MM.1S (cell line): ENCODE data around the gene PIGC.

ENCODE experiments used
- DNase-seq: peaks from one replicate; pipeline ENCODE4 v3.0.0-alpha.2; 2015
- H2AFZ ChIP-seq: fragments of 300-600 bp; sonication (generic); 2 replicates; pipeline ENCODE4 v1.6.0; 2016; ENCODE audit warnings: antibody characterized with exemption, low read length
- H3F3A ChIP-seq: fragments of 300-600 bp; sonication (generic); 2 replicates; pipeline ENCODE4 v1.6.1; 2016; ENCODE audit warnings: mild to moderate bottlenecking, antibody characterized with exemption, low read length, moderate library complexity, mixed read lengths; ENCODE audit not compliant: insufficient read depth
- H3K27ac ChIP-seq: fragments of 300-600 bp; sonication (generic); 2 replicates; pipeline ENCODE4 v1.5.1; 2016; ENCODE audit warnings: mild to moderate bottlenecking, low read length
- H3K27me3 ChIP-seq: fragments of 300-600 bp; sonication (generic); replicated peaks from 2 replicates; pipeline ENCODE4 v1.6.0; 2016; ENCODE audit warnings: low read length; ENCODE audit not compliant: insufficient read depth
- H3K36me3 ChIP-seq: fragments of 300-600 bp; sonication (generic); replicated peaks from 2 replicates; pipeline ENCODE4 v1.6.1; 2016; ENCODE audit warnings: mild to moderate bottlenecking, low read length, mixed read lengths; ENCODE audit not compliant: insufficient read depth
- H3K4me1 ChIP-seq: fragments of 300-600 bp; sonication (generic); 2 replicates; pipeline ENCODE4 v1.6.1; 2016; ENCODE audit warnings: low read length, mixed read lengths
- H3K4me2 ChIP-seq: fragments of 300-600 bp; sonication (generic); 2 replicates; pipeline ENCODE4 v1.6.0; 2016; ENCODE audit warnings: low read depth, low read length
- H3K4me3 ChIP-seq: fragments of 300-600 bp; sonication (generic); 2 replicates; pipeline ENCODE4 v1.5.1; 2016; ENCODE audit warnings: low read length, mixed read lengths
- H3K79me2 ChIP-seq: fragments of 300-600 bp; sonication (generic); 2 replicates; pipeline ENCODE4 v1.6.1; 2016; ENCODE audit warnings: mixed run types, low read length, mixed read lengths
- H3K9ac ChIP-seq: fragments of 300-600 bp; sonication (generic); 2 replicates; pipeline ENCODE4 v1.6.1; 2016; ENCODE audit warnings: low read length, mixed read lengths
- H3K9me2 ChIP-seq: fragments of 300-600 bp; sonication (generic); replicated peaks from 2 replicates; pipeline ENCODE4 v1.6.1; 2016; ENCODE audit warnings: mild to moderate bottlenecking, low read length, mixed read lengths; ENCODE audit not compliant: insufficient read depth
- H3K9me3 ChIP-seq: fragments of 300-600 bp; sonication (generic); replicated peaks from 2 replicates; pipeline ENCODE4 v1.6.1; 2016; ENCODE audit warnings: mild to moderate bottlenecking, low read length, mixed read lengths; ENCODE audit not compliant: insufficient read depth
- H4K20me1 ChIP-seq: fragments of 300-600 bp; sonication (generic); 2 replicates; pipeline ENCODE4 v1.6.1; 2016; ENCODE audit warnings: mild to moderate bottlenecking, low read length, moderate library complexity, mixed read lengths; ENCODE audit not compliant: insufficient read depth
- CTCF ChIP-seq: fragments of 300-600 bp; sonication (generic); IDR thresholded peaks from 2 replicates; pipeline ENCODE4 v1.5.1; 2016; ENCODE audit warnings: antibody characterized with exemption, low read length, mixed read lengths
- EZH2 ChIP-seq: fragments of 300-600 bp; sonication (generic); optimal IDR thresholded peaks from 2 replicates; pipeline ENCODE3; 2017; ENCODE audit warnings: low read depth, mild to moderate bottlenecking, antibody characterized with exemption, low read length, mixed read lengths
- EZH2phosphoT487 ChIP-seq: fragments of 300-600 bp; sonication (generic); IDR thresholded peaks from 2 replicates; pipeline ENCODE4 v1.6.1; 2018; ENCODE audit warnings: antibody characterized with exemption, low read length

PIGC gene

GRCh38 chr1:172404121-172404520, 39.7 kb downstream of the PIGC start:
- Histone ChIP-seq H3K4me2 (no peak overlapping the region), H3K4me3 (no peak overlapping the region), H4K20me1 (no peaks in the 10 kb centered on the region), H3K27me3 (peaks cover 4% of the 10 kb centered on the region; the same call in 1 of the 2 replicates), H3K4me1 (no peaks in the 10 kb centered on the region), H3K27ac (no peak overlapping the region), H3K36me3 (no peaks in the 10 kb centered on the region), H2AFZ (no peak overlapping the region), H3K9ac (no peak overlapping the region), H3K9me3 (no peaks in the 10 kb centered on the region), H3F3A (no peaks in the 10 kb centered on the region), H3K79me2 (no peaks in the 10 kb centered on the region), H3K9me2 (no peaks in the 10 kb centered on the region)
- TF ChIP-seq CTCF (no peak), EZH2 (no peak), EZH2phosphoT487 (no peak)
- no peak for DNase-seq

- Histone ChIP-seq H4K20me1 (no peaks in the 10 kb centered on the region), H3K9ac (no peak overlapping the region), H3K27me3 (peaks cover 13% of the 10 kb centered on the region), H2AFZ (no peak overlapping the region), H3K27ac (no peak overlapping the region), H3K4me3 (no peak overlapping the region), H3K79me2 (no peaks in the 10 kb centered on the region), H3K4me1 (no peaks in the 10 kb centered on the region), H3K9me3 (no peaks in the 10 kb centered on the region), H3K4me2 (no peak overlapping the region), H3F3A (no peaks in the 10 kb centered on the region), H3K36me3 (no peaks in the 10 kb centered on the region), H3K9me2 (no peaks in the 10 kb centered on the region)
- DNase-seq, result no peak
- TF ChIP-seq EZH2 (no peak), CTCF (no peak), EZH2phosphoT487 (no peak)
Measured at GRCh38 chr1:172402878-172403569, 40.8 kb downstream of the PIGC start.

- no peak overlapping the region for H2AFZ ChIP-seq
- TF ChIP-seq EZH2phosphoT487 (no peak), CTCF (no peak; the same call in 1 of the 2 replicates), EZH2 (no peak)
- H3K9me3 ChIP-seq, result no peaks in the 10 kb centered on the region
- H3K4me3 ChIP-seq, result no peak overlapping the region
- no peak overlapping the region for H3K4me2 ChIP-seq
- no peaks in the 10 kb centered on the region for H3K4me1 ChIP-seq
- no peaks in the 10 kb centered on the region for H4K20me1 ChIP-seq
- H3K79me2 ChIP-seq, result no peaks in the 10 kb centered on the region
- H3K9me2 ChIP-seq, result no peaks in the 10 kb centered on the region
- no peak overlapping the region for H3K9ac ChIP-seq
- no peaks in the 10 kb centered on the region for H3K36me3 ChIP-seq
- H3F3A ChIP-seq, result no peaks in the 10 kb centered on the region
- no peak for DNase-seq
- peaks cover 25% of the 10 kb centered on the region for H3K27me3 ChIP-seq
- H3K27ac ChIP-seq, result no peak overlapping the region
Measured at GRCh38 chr1:172401892-172402291, 42.0 kb downstream of the PIGC start.
